NCI-H460 (cell line): ENCODE results near the gene GLG1. TPM values are rescaled to one million over a fixed set of nuclear protein-coding genes. Genes with fewer than 3 reads are reported as not detected.
"Not testable (repeated sequence)": the region's sequence is repeated elsewhere in the genome, so short reads cannot be mapped to it uniquely, and the experiment has no call there.

Experiments used
- DNase-seq: peaks from one replicate; pipeline ENCODE4 v3.0.0-alpha.2; 2016; ENCODE audit warnings: low read depth; ENCODE audit errors: extremely low read depth
- total RNA-seq: library from RNA; depleted of rRNA; stranded (reverse); fragments of >200 nt; shearing (Covaris generic); gene quantifications from 2 replicates; pipeline ENCODE4 v1.2.3, GENCODE V29; 2014

GLG1 gene
- total RNA-seq, 1 experiment from 2014 or later = 66.9 TPM

DNA sequence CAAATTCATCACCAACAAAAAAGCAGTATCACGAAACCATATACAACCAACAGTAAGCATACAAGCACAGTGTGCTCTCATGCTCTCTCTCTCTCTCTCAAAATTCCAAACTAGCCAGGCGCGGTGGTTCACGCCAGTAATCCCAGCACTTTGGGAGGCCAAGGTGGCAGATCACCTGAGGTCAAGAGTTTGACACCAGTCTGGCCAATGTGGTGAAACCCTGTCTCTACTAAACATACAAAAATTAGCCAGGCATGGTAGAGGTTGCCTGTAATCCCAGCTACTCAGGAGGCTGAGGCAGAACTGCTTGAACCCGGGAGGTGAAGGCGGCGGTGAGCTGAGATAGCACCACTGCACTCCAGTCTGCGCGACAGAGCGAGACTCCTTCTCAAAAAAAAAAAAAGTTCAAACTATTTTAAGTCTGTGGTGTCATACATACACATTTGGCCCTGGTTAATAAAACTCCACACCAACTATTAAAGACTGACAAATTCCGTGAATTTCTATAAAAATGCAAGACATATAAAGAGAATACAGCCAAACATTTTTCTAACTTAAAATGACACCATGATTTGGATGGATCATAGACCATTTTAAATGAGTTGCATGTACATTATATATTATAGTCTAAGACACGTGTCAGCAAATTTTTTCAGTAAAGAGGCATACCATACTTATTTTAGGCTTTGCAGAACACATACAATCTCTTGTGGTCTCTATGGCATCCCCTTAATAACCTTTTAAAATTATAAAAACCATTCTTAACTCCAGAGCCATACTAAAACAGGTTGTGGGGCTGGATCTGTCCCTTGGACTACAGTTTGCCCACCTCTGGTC lies 30.9 kb downstream of the GLG1 start:
- no peak for DNase-seq

DNA sequence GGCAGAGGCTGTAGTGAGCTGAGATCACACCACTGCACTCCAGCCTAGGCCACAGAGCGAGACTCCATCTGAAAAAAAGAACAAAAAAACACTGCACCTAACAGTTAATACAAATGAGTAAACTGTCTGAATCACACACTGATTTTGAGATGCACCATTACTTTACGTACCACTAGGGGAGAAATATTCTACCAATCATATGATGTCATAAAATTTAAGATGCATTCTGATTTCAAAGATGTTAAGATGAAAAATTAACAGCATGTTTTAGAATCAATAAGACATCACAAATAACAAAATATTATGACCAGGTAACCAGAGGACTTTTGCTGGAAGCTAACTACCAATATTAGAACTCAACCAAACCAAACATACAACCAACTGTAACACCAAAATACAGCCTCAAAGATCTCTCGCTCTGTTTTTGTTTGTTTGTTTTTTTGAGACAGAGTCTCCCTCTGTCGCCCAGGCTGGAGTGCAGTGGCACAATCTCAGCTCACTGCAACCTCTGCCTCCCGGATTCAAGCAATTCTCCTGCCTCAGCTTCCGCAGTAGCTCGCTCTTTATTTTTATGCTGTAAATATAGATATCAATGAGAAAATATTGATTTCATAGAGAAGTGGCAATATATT lies 31.6 kb downstream of the GLG1 start:
- DNase-seq = no peak

DNA sequence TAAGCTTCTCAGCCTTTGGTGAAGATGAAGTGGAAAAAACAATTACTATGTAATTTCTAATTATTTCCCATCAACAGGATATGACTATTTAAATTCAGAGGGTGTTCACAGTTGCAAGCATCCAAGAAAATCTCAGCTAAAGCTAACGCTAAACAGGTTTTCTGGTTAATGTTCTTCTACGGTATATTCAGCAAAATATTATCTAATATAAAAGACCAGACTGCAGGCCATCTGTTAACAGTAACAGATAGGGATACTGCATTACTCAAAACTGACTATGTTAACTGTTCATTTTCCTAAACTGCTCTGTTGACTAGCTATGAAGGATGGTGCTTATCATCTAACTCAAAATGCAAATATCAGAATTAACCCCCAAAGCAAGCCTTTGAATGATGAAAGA lies 32.8 kb downstream of the GLG1 start:
- no peak for DNase-seq

DNA sequence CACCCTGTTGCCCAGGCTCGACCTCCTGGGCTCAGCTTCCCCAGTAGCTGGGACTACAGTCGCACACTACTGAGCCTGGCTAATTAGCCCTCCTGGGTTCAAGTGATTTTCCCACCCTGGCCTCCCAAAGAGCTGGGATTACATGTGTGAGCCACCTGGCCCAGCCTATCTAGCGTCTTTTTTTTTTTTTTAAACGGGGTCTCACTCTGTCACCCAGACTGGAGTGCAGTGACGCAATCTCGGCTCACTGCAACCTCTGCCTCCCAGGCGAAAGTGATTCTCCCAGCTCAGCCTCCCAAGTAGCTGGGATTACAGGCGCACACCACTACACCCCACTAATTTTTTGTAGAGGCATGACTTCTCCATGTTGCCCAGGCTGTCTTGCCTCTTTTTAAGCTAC lies 33.3 kb downstream of the GLG1 start:
- DNase-seq = no peak

DNA sequence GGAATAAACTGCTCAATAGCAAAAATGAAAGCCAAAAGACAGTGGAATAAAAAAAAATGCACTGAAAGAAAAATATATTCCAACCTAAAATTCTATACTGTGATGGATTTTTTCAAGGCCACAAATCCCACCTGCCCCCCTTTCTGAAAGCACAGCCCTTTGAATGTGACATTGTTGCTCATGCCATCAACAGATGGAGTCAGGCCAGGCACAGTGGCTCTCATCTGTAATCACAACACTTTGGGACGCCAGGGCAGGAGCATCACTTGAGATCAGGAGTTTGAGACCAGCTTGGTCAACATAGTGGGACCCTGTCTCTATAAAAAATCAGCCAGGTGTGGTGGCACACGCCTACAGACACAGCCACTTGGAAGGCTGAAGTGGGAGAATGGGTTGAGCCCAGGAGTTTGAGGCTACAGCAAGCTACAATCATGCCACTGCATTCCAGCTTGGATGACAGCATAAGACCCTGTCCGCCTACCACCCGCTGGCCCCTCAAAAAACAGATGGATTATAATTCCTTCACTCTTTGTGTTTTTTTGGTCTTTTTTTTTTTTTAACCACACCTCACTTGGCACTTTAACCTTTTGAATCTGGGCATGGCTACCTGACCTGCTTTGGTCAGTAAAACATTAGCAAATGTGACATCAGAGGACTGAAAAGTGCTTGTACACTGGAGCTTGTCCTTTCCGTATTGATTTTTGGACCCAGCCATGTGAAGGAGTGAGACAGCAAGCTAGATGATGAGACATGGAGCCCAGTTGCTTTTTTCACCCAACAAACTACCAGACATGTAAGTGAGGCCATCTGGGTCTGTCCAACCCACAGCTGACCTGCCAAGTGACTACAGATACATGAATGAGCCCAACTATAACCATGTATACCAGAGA lies 36.3 kb downstream of the GLG1 start:
- no peak for DNase-seq

DNA sequence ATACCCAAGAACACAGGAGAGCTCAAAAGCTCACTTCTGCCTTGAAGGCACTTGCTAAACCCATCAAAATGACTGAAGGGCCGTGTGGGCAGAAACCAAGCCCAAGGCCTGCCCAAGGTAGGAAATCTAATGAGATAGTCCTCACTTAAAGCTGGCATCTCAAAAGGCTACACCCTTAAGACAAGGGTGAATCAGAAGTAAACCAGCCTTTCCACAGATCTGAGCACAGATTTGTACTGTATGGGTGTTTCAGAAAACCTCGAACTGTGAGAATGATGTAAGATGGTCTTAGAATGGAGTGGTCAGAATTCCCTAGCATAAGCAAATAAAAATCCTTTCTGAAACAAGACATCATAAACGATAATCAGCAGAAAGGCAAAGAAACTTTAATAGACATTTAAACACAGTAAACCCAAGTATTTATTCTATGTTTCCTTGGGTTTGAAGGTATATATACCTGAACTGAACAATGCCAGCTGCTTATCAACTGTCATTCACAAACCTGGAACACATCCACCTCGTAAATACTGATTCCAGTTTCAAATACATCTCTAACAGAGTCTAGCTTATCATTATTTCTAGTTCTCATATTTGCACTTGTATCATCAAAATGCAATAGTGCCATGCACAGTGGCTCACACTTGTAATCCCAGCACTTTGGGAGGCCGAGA lies 37.8 kb downstream of the GLG1 start:
- DNase-seq = no peak

DNA sequence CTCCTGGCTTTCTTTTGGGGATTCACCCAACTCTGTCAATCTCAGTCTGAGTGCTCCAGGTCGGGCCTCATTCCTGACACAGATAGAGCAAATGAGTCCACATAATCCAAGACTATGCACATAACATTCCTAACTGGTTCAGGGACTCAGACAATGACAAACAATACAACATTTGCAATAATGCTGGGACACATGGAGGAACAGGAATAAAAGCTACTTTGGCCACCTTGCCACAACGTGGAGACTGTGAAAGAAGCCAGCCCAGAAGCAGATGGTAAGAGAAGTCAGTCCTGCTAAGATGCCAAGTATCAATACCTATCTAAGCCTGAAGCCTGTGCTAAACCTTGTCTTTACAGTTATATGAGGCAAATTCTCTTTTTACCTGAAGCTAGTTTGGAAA lies 39.0 kb downstream of the GLG1 start:
- DNase-seq = no peak

DNA sequence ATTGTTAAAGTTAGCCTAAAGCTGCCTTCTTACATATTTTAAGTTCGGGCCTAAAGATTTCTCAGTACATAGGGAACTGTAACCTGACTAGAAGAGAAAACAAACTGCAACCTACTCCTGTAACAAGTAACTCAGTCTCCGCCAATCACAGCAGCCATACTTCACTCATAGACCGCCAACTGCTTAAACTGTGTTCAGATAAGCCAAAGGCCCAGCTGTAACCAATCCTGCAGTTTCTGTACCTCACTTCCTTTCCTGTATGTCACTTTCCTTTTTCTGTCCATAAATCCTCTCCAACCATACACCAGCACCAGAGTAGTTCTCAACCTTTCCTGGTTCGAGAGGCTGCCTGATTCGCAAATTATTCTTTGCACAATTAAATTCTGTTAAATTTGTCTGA lies 41.5 kb downstream of the GLG1 start:
- no peak for DNase-seq

DNA sequence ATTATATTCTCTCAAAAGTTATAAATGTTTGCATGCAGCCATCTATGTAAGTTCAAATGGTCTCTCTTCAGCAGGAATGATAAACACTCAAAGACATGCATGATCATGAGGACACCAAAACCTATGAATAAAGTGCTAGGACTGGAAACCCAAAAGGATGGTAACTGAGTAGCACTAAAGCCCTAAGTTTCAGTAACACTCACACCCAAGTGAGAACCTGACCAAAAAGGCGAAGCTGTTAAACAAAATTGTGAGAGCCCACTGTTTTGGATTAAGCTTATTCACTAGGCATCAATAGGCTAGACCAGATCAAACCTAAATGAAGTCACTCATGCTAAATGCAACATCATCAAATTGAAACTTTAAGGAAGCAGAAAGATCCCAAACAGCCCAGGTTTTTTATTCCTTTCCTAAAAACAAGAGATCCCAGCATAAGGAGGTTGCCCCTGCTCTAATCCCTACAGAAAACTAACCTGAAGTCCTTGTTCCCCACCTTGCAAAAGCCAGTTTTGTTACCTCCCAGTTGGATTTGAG lies 42.4 kb downstream of the GLG1 start:
- DNase-seq = no peak

DNA sequence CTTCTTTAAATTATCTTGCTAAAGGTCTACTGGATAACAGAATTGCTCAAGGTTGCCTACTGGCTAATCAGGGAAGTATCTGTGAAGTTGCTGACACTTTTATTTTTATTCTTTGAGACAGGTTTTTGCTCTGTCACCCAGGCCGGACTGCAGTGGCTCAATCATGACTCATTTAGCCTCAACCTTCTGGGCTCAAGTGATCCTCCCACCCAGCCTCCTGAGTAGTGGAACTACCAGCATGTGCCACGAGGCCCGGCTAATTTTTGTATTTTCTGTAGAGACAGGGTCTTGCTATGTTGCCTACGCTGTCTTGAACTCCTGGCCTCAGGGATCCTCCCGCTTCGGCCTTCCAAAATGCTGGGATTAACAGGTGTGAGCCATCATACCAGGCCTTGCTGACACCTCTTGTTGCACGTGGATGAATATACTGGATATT lies 43.1 kb downstream of the GLG1 start:
- no peak for DNase-seq

DNA sequence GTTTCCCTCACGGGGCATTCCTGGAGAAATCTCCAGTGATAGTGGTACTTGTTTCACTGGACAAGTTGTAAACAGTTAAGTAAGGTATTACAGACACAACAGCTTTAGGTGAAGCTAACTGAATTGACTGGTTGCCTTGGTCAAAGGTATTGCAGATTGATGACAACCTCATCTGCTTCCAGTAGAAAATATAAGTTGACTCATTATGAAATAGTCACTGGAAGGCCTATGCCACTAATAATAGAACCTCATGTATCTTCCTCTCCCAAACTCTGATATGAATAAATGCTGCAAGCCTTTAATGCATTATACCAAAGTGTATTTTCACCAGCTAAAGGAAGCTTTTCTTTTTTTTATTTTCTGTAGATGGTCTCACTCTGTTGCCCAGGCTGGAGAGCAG lies 44.8 kb downstream of the GLG1 start:
- DNase-seq = no peak

DNA sequence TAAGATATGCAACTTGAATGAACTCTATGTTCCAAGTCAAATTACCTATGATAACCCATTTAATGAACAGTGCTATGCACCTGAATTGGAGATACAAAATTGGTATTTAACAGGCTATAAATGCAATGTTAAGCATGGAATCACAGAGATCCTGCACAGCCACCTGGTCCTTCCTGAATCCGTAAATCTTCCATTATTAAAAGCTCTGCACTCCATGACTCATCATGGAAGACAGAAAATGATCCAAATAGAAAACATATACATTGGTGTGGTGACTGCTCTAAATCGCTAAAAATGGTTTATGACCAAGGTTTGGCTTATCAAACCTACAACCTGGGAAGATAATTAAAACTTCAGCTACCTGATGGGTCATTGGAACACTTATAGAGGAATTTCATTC lies 45.3 kb downstream of the GLG1 start:
- DNase-seq = no peak

DNA sequence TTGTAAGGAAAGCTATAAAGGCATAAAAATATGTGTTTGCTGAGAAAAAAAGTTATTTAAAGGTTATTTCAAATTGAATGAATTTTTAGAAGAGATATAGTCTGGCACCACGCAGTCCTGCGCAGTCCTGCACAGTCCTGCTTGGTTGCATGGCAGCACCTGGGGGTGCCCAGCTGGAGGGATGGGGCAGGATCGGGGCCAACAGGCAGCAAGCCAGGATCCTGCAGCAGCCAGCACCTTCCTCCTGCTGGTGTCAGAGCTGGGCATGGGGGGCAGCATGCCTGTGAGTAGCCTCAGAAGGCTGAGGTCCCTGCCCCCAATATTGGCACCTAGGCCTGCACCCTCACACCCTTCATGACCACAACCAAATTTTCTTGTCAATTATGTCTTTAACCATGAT lies 46.0 kb downstream of the GLG1 start:
- no peak for DNase-seq

DNA sequence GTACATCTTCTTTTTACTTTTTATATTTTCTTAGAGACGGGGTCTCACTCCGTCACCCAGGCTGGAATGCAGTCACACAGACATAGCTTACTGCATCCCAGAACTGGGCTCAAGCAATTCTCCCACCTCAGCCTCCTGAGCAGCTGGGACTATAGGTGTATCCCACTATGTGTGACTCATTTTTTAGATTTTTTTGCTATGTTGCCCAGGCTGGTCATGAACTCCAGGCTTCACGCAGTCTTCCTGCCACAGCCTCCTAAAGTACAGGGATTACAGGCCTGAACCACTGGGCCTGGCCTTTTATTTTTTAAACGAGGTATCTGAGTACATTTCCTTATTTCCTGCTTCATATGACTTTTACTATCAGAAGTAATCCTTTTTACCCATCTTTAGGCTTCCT lies 48.0 kb downstream of the GLG1 start:
- no peak for DNase-seq

DNA sequence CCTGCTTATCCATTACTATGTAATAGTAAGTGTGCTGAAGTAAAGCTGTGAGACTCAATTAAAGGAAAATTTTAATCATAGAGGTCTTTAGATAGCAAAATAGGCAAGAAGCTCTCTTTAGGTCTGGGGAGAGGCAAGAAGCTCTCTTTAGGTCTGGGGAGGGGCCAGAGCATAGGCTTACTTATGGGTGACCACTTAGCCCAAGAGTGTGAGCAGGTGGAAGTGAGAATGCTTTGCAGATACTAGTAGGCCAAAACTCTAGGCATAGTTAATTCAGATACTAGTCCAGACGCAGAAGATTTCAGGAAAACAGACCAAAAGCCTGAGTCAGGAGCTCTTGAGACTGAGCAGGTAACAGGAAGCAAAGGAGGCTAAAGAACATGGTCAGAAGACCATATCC lies 49.6 kb downstream of the GLG1 start:
- DNase-seq = no peak

DNA sequence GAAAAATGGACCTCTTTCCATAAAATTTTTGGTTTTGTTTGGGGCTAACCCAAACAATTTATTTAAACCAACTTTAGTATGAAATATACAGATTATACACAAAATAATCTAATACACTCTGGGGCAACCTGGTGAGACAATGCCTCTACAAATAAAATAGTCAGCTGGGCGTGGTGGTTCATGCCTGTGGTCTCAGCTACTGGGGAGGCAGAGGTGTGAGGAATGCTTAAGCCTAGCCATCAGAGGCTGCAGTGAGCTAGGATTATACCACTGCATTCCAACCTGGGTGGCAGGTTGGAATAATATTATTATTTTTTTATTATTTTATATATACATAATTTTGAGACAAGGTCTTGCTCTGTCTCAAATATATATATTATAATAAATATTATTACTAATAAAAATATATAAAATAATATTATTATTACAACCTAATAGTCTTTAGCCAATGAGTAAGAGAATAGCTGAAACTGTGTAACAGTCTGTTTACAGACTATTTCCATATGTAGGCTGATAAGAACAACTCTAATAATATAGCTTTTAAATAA lies 50.5 kb downstream of the GLG1 start:
- DNase-seq = no peak

DNA sequence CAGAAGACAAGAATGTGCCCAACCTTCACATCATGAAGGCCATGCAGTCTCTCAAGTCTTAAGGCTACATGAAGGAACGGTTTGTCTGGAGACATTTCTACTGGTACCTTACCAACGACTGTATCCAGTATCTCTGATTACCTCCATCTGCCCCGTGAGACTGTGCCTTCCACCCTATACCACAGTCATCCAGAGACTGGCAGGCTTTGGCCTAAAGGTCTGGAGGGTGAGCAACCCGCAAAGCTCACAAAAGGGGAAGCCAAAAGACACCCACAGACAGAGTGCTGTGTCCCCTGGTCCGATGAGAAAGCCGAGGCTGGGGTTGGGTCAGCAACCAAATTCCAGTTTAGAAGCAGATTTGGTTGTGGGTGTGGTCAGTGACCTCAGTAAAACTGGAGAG lies 54.6 kb downstream of the GLG1 start:
- DNase-seq = not testable (repeated sequence)

DNA sequence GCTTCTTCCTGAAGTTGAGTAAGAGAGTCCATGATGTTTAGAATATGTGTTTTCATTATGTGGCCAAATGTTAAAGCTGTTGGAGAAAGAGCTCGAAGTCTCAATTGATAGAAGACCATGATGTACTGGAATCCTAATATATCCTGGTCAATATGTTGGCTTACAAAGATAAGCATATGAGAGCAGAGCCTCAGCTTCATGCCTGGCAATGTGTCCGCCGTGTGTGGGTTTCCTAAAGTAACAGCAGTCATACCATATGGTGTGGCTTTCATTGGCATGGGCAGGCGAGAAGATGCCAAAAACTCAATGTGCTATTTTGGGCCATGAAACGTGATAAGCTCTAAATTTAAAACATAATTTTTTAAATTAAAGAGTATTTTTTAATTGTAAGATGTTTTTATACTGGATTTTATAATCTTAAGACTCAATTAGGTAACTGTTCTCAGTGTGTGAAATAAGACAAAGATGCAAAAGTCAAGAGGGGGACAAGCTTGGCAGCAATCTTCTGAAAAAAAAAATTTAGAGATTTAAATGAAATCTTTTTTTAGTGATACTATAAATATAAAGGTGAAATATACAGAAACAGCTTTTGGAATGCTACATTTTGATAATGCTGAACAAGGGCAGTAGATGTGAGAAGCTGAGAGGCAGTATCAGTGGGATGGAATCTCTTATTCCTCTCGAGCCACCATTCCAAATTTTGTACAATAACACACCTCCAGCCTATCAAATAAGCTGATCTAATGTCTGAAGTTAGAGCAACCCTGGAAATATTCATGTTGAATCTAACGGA lies 56.5 kb downstream of the GLG1 start:
- not testable (repeated sequence) for DNase-seq

DNA sequence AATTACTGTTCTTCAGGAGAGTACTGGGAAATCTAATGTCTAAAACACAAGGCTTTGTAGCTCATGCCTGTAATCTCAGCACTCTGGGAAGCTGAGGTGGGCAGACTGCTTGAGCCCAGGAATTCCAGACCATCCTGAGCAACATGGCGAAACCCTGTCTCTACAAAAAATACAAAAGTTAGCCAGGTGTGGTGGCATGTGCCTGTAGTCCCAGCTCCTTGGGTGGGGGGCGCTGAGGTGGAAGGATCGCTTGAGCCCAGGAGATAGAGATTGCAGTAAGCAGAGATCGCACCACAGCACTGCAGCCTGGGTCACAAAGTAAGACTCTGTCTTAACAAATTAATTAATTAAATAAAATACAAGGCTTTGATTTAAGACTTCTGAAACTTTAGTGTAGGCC lies 60.8 kb downstream of the GLG1 start:
- DNase-seq = not testable (repeated sequence)
